HG03439 (cell line): ENCODE data around the gene MEPCE.
A peak's percentile ranks its signal among the peaks of the same experiment; 100 is the strongest.

Experiments used
- ATAC-seq: cut with Tn5 transposase; IDR thresholded peaks from one replicate; pipeline ENCODE4 v1.9.1; 2021; ENCODE audit warnings: mild to moderate bottlenecking, moderate library complexity; ENCODE audit not compliant: unreplicated experiment

The MEPCE gene

GRCh38 chr7:100481466-100481865 is 51.8 kb downstream of the MEPCE start:
- ATAC-seq, result no peak

GRCh38 chr7:100482728-100483089 is 53.1 kb downstream of the MEPCE start:
- no peak for ATAC-seq

- ATAC-seq, result peak; percentile 51
These were observed 53.6 kb downstream of the MEPCE start for GRCh38 chr7:100483090-100483721.
